Right renal cortex interstitium (tissue), 3 donors: ENCODE measurements around the gene CRIP2. TPM values are rescaled to one million over a fixed set of nuclear protein-coding genes. Genes with fewer than 3 reads are reported as not detected.

Source experiments
- DNase-seq, 3 donors: peaks; one replicate each; pipeline ENCODE4 v3.0.0-alpha.2; 2013; ENCODE audit warnings: low read depth in 3 of 3, low spot score in 2 of 3
- polyA plus RNA-seq, 3 donors: library from polyadenylated mRNA; unstranded; fragments of 120-200 nt; gene quantifications; one replicate each; pipeline ENCODE4 v1.2.1, GENCODE V29; 2013; ENCODE audit not compliant: insufficient read length in 3 of 3

The CRIP2 gene, protein sequence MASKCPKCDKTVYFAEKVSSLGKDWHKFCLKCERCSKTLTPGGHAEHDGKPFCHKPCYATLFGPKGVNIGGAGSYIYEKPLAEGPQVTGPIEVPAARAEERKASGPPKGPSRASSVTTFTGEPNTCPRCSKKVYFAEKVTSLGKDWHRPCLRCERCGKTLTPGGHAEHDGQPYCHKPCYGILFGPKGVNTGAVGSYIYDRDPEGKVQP
- polyA plus RNA-seq = 100 to 1,000 TPM in 2 of 3 donors, 10 to 100 TPM in 1; 91.5 to 120 (median 109) TPM

DNA sequence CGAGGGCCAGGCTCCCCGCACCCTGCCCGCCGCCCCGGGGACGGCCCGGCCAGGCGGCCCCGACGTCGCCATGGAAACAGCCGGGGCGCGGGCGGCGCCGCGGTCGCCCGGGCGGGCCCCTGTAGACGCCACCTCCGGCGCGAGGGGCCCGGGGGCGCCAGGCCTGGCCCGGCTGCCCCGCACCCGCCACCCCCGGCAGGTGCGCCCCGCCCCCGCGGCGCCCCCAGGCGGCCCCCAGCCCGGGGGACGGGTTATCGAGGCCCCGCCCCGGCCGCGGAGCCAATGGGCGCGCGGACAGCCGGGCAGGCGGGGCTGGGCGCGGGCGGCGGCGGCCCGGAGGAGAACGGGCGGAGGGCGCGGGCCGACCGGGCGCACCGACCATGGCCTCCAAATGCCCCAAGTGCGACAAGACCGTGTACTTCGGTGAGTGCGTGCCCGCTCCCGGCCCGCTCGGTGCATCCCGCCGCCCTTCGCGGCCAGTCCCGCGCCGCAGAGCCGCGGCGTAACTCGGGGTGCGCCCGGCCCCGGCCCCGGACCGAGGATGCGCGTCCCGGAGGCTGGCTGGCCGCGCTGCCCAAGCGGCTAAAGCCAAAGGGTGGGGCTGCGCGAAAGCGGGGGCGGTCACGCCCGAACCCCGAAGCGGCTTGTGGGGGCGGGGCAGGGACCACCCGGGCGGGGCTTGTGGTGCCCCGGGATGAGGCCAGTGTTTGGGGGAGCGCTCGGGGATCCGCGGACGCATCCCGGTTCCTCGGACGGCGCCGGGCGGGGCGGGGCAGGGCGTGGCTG, at the start of gene CRIP2:
CRIP2 (plus strand) TSS at position 339 of the 786 bp plus-strand sequence; CDS start at position 381, 42 bp downstream.
- DNase-seq = no peak

- no peak for DNase-seq
Observed at GRCh38 chr14:105424861-105425260, 49.8 kb upstream of the CRIP2 start.

GRCh38 chr14:105425823-105426247, 48.8 kb upstream of the CRIP2 start:
- no peak for DNase-seq

DNA sequence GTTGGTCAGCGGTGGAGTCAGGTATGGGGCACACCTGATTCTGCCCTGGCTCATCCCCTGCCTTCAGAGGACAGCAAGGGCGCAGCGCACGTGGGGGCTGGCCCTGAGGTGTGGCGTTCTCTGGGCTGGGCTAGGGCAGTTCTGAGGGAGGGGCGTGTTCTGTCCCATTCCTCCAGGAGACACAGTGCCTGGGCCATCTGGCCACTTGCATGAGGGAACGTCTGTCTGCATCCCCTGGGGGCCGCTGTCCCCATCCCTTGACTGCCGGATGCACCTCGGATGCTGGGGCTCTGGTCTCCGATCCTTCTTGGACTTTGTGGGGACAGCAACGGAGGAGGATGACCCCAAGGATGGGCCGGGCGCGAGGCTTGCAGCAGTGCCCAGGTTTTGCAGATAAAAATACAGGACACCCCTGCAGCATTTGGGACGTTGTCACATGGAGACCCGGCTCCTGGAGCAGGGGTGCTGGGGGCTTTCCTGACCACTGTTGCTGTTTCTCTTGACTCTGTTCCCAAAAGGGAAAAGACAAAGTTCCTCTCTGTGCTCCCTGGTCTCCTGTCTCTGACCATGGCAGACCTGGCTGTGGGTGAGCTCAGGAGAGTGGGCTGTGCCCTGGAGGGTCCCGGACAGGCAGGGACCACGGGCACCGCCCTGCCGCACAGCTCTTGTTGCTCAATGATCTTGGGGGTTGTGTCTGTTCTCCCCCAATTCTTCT, 48.0 kb upstream of the CRIP2 start:
- no peak for DNase-seq

GRCh38 chr14:105427412-105427811, 47.2 kb upstream of the CRIP2 start:
- no peak for DNase-seq

DNA sequence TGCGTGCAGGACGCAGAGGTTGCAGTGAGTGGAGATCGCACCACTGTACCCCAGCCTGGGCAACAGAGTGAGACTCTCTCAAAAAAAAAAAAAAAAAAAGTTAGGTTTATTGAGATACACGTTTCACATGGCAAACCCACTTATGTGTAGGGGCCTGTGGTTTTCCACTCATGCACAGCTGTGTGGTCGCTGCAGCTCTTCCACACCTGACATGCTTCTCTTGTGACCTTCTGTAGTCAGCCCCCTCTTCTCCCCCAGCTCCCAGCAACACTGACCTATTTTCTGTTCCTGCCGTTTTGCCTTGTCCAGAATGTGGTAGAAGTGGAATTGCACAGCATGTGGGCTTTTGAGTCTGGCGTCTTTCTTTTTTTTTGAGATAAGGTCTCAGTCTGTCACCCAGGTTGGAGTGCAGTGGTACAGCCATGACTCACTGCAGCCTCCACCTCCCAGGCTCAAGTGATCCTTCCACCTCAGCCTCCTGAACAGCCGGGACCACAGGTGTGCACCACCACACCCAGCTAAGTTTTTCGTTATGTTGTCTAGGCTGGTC, 46.6 kb upstream of the CRIP2 start:
- DNase-seq = no peak

- DNase-seq = no peak
Observed at GRCh38 chr14:105430042-105430441, 44.6 kb upstream of the CRIP2 start.

GRCh38 chr14:105430565-105430964, 44.1 kb upstream of the CRIP2 start:
- no peak for DNase-seq

DNA sequence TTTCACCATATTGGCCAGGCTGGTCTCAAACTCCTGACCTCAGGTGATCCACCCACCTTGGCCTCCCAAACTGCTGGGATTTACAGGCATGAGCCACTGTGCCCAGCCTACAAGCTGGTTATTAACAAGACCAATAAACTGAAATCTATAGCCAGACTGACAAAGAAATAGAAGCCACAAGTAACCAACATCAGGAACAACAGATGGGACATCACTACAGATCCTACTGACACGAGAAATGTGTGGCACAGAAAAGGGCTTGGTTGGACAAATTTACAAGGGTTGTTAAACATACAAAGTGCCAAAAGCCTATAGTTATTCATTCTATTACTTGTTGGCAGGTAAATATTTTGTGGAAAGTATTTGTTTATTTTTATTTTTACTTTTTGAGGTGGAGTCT, 43.4 kb upstream of the CRIP2 start:
- DNase-seq = no peak

GRCh38 chr14:105432657-105433056, 42.0 kb upstream of the CRIP2 start:
- no peak for DNase-seq

DNA sequence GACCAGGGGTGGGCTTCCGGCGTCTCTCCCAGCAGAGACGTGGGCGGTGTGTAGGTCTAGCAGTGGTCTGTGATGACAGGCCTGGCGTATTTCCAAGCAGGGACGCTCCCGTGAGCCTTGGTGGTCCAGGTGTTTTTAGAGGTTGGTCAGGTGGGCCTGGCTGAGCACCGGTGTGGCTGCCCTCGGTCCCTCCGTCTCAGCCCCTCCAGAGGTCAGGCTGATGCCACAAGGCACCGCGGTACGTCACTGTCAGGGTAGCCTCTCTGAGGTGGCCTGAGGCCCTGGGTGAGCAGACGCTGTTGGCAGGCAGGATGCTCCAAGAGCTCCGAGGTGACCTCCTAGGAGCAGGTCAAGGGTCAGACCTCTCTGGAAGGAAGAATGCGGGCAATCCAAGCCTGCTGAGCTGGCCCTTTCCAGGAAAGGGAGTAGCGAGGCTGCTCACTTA, 41.4 kb upstream of the CRIP2 start:
- no peak for DNase-seq

GRCh38 chr14:105436402-105436801, 38.2 kb upstream of the CRIP2 start:
- DNase-seq = no peak

DNA sequence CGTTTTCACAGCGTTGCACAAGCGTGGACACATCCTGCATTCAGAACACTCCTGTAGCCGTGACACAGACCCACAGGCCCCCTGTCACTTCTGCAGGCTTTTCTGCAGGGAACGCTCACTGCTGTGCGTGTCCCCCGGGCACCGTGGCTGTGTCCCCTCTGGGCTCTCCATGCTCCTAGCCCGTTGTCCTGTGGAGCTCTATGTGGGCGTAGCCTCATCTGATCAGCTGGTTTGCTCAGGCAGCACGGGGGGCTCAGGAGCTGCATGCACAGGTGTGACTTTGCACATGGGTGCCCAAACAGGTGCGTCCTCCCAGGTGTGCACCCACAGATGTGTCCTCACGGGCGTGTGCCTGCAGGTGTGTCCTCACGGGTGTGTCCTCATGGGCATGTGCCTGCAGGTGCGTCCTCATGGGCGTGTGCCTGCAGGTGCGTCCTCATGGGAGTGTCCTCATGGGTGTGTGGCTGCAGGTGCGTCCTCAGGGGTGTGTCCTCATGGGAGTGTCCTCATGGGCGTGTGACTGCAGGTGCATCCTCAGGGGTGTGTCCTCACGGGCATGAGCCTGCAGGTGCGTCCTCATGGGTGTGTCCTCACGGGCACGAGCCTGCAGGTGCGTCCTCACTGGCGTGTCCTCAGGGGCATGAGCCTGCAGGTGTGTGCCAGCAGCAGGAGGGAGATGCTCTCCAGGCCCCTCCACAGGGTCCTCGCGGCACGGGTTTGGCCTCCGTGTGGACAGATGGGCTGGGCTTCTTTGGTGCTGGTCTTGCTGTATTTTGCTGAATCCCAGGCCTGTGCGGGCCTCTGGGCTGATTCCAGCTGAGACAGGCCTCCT, 37.5 kb upstream of the CRIP2 start:
- no peak for DNase-seq

DNA sequence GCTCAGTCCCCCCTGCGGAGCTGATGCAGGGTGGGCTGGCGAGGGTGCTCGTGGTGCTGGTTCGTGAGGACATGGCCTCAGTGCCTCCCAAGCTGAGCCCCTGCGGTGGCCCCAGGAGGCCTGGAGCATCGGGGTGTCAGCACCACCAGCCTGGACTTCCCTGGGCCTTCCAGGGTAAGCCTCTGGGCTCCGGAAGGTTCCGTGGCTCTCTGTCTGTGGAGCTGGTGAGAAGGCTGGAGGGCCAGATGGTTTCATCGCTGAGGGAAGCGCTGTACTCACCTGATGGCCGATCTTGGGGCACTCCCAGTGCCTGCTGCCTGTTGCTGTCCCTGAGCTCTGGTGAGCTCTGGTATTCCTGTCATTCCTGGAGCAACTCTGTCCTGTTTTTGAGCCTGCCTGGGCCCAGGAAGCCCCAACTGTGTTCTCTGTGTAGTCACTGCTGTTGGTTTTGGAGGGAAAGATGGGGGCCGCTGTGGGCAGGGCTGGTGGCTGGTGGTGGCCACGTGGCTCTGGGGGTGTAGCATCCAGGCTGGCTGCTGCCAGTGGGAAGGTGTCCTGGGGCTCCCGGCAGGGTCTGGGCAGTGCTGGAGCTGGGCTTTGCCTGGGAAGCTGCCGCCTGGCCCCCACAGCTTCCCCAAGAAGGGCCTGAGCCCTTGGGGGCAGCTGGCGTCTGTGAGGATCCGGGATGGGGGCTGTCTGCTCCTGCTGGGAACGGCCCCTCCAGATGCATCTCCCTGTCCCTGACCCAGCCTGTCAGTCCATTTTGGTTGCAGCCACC, 36.7 kb upstream of the CRIP2 start:
- DNase-seq = no peak

DNA sequence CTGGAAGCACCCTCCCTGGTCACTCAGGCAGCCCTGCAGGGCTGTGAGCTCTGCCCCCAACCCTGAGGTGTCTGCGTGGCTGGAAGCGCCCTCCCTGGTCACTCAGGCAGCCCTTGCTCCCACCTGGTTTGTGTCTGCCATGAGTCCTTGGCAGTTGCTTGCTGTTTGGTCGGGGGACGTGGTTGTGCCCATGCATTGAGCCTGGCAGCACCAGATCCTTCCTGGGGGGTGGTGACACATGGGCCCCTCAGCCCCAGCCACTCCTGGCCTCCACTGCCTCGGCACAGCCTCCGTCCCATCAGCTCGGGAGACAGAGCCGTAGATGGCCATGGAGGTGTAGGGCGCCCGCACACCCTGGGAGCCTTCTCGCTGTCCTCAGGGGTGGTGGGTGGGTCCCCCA, 35.4 kb upstream of the CRIP2 start:
- no peak for DNase-seq

DNA sequence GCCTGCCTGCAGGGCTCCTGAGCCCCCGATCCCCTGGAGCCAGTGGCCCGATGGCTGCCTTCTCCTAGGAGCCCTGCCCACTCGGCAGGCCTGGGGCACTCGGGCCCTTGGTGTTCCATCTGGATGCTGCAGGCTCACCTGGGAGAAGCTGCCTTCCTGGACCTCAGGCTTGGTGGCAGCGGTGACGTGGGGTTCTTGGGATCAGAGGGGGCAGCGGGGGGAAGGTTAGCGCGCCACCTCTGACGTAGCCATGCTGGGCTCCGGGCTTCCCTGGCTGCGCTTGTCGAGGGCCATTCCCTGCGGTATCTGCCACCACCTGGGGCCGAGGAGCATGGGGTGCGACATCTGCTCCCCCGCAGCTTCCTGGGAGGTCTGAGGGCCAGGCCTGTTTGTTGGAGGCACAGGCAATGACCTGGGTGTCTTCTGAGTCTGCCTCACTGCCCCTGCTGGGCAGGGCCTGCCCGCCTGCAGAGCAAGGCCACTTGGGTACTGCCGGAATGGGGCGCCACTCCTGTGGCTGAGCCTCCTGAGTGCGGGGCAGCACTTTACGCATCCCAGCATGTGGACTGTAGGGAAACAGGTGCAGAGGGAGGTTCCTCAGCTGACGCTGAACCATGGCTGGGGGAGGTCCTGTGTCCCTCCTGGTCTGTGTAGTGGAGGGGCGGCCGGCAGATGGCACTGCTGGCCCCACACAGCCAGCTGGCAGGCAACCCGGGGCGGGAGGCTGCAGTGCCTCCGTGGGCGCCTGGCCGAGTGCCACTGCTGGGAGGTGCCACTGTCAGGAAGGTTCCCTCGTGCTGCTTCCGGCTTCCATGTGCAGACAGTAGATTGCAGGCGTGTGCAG, 34.7 kb upstream of the CRIP2 start:
- DNase-seq = no peak

DNA sequence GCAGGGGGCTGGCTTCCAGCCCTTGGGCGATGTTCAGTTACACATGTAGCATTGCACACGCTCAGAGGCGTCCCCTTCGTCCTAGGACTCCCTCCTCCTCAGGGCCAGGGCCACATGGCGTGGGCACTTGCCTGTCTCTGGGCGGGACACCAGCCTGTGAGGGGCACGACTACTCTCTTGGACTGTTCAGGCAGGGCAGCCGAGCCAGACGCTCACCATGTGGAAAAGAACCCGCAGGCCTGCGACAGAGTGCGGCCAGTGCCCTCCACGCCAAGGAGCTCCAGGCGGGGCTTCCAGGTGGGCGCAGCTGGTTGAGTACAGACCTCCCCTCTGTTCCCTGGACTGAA, 34.1 kb upstream of the CRIP2 start:
- DNase-seq = no peak

DNA sequence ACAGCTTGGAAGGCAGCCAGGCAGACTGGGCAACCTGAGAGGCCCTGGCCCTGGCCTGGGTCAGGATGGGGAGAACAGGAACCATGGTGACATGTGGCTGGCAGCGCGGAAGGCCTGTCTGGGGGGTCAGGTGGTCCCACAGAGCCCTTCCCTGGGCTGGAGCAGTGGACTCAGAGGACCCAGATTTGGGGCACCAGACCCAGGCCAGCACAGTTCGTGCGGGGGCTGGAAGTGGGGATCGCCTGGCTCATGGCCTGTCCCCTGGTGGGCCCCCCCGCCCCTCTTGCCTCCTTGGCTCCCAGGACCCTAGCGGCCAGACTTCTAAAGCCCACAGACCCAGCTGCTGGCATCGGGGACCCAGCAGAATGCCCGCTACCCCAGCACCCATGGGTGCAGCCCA, 33.6 kb upstream of the CRIP2 start:
- DNase-seq = no peak

GRCh38 chr14:105442125-105442524, 32.5 kb upstream of the CRIP2 start:
- DNase-seq = no peak
